ENCODE data around the gene IL1RAPL1. TPM values are rescaled to one million over a fixed set of nuclear protein-coding genes. Genes with fewer than 3 reads are reported as not detected.

Gene IL1RAPL1
- total RNA-seq, 1 donor from 2014 or later, result 0.16 TPM

GRCh38 chrX:29948653-29949052, 1361.4 kb downstream of the IL1RAPL1 start:
- Histone ChIP-seq H3K4me2 (ENCODE audit: low read length) (no peak overlapping the region), H3K4me3 (ENCODE audit: insufficient read depth, low read depth, low read length) (no peak overlapping the region), H3K9ac (ENCODE audit: low read length) (no peak overlapping the region), H3K27me3 (ENCODE audit: insufficient read depth, low read length) (no peaks in the 10 kb centered on the region), H3K4me1 (ENCODE audit: insufficient read depth, low read length) (no peaks in the 10 kb centered on the region), H3K9me3 (ENCODE audit: insufficient read depth, low read depth, low read length) (no peaks in the 10 kb centered on the region), H3K36me3 (ENCODE audit: insufficient read depth, low read length) (no peaks in the 10 kb centered on the region), H4K20me1 (ENCODE audit: insufficient read depth, low read length) (no peaks in the 10 kb centered on the region), H3K27ac (ENCODE audit: low read depth, low read length) (no peak overlapping the region), H3K79me2 (ENCODE audit: insufficient read depth, low read length) (no peaks in the 10 kb centered on the region), H2AFZ (ENCODE audit: low read depth, low read length) (no peak overlapping the region)
- Mint-ChIP-seq H3K36me3 (ENCODE audit: low read depth, unreplicated experiment) (no peaks in the 10 kb centered on the region), H3K4me1 (ENCODE audit: low read depth, unreplicated experiment) (no peaks in the 10 kb centered on the region), H3K27me3 (ENCODE audit: low read depth, unreplicated experiment) (no peaks in the 10 kb centered on the region), H3K4me3 (ENCODE audit: unreplicated experiment) (no peak overlapping the region), H3K9me3 (ENCODE audit: unreplicated experiment) (no peaks in the 10 kb centered on the region), H3K27ac (ENCODE audit: unreplicated experiment) (no peak overlapping the region)
- TF ChIP-seq CTCF (IDR thresholded peaks at IDR 0.05; ENCODE audit: insufficient read depth, low read depth, low read length) (no peak), EZH2 (IDR thresholded peaks at IDR 0.05; ENCODE audit: insufficient read depth, low read length) (no peak)
- DNase-seq (ENCODE audit: low read depth), result peak; percentile 37
- FAIRE-seq, result peak; percentile 60

GRCh38 chrX:29952016-29952415, 1364.8 kb downstream of the IL1RAPL1 start:
- FAIRE-seq (peak; percentile 96), DNase-seq (ENCODE audit: low read depth) (no peak)
- H2AFZ ChIP-seq (ENCODE audit: low read depth, low read length), result no peak overlapping the region
- H3K9me3 ChIP-seq (ENCODE audit: insufficient read depth, low read depth, low read length), result no peaks in the 10 kb centered on the region
- no peak overlapping the region for H3K4me2 ChIP-seq (ENCODE audit: low read length)
- no peak overlapping the region for H3K27ac Mint-ChIP-seq (ENCODE audit: unreplicated experiment)
- no peaks in the 10 kb centered on the region for H3K27me3 Mint-ChIP-seq (ENCODE audit: low read depth, unreplicated experiment)
- H3K27ac ChIP-seq (ENCODE audit: low read depth, low read length), result no peak overlapping the region
- no peak overlapping the region for H3K4me3 Mint-ChIP-seq (ENCODE audit: unreplicated experiment)
- H3K4me3 ChIP-seq (ENCODE audit: insufficient read depth, low read depth, low read length), result no peak overlapping the region
- no peaks in the 10 kb centered on the region for H3K4me1 Mint-ChIP-seq (ENCODE audit: low read depth, unreplicated experiment)
- no peaks in the 10 kb centered on the region for H3K36me3 ChIP-seq (ENCODE audit: insufficient read depth, low read length)
- TF ChIP-seq EZH2 (IDR thresholded peaks at IDR 0.05; ENCODE audit: insufficient read depth, low read length), result no peak
- TF ChIP-seq CTCF (IDR thresholded peaks at IDR 0.05; ENCODE audit: insufficient read depth, low read depth, low read length), result no peak
- no peak overlapping the region for H3K9ac ChIP-seq (ENCODE audit: low read length)
- H4K20me1 ChIP-seq (ENCODE audit: insufficient read depth, low read length), result no peaks in the 10 kb centered on the region
- no peaks in the 10 kb centered on the region for H3K9me3 Mint-ChIP-seq (ENCODE audit: unreplicated experiment)
- no peaks in the 10 kb centered on the region for H3K79me2 ChIP-seq (ENCODE audit: insufficient read depth, low read length)
- no peaks in the 10 kb centered on the region for H3K36me3 Mint-ChIP-seq (ENCODE audit: low read depth, unreplicated experiment)
- H3K27me3 ChIP-seq (ENCODE audit: insufficient read depth, low read length), result no peaks in the 10 kb centered on the region
- no peaks in the 10 kb centered on the region for H3K4me1 ChIP-seq (ENCODE audit: insufficient read depth, low read length)

GRCh38 chrX:29962061-29962460, 1374.8 kb downstream of the IL1RAPL1 start:
- H3K4me1 Mint-ChIP-seq (ENCODE audit: low read depth, unreplicated experiment), result peaks cover 1% of the 10 kb centered on the region
- H3K9me3 Mint-ChIP-seq (ENCODE audit: unreplicated experiment), result no peaks in the 10 kb centered on the region
- no peaks in the 10 kb centered on the region for H3K27me3 ChIP-seq (ENCODE audit: insufficient read depth, low read length)
- FAIRE-seq, result no peak
- H3K4me2 ChIP-seq (ENCODE audit: low read length), result no peak overlapping the region
- no peak overlapping the region for H3K4me3 ChIP-seq (ENCODE audit: insufficient read depth, low read depth, low read length)
- H2AFZ ChIP-seq (ENCODE audit: low read depth, low read length), result no peak overlapping the region
- H3K4me1 ChIP-seq (ENCODE audit: insufficient read depth, low read length), result no peaks in the 10 kb centered on the region
- H3K9me3 ChIP-seq (ENCODE audit: insufficient read depth, low read depth, low read length), result no peaks in the 10 kb centered on the region
- H3K36me3 ChIP-seq (ENCODE audit: insufficient read depth, low read length), result no peaks in the 10 kb centered on the region
- H3K27me3 Mint-ChIP-seq (ENCODE audit: low read depth, unreplicated experiment), result no peaks in the 10 kb centered on the region
- no peaks in the 10 kb centered on the region for H4K20me1 ChIP-seq (ENCODE audit: insufficient read depth, low read length)
- H3K9ac ChIP-seq (ENCODE audit: low read length), result no peak overlapping the region
- DNase-seq (ENCODE audit: low read depth), result no peak
- no peak overlapping the region for H3K27ac Mint-ChIP-seq (ENCODE audit: unreplicated experiment)
- H3K27ac ChIP-seq (ENCODE audit: low read depth, low read length), result no peak overlapping the region
- TF ChIP-seq CTCF (IDR thresholded peaks at IDR 0.05; ENCODE audit: insufficient read depth, low read depth, low read length) (no peak), EZH2 (IDR thresholded peaks at IDR 0.05; ENCODE audit: insufficient read depth, low read length) (no peak)
- H3K36me3 Mint-ChIP-seq (ENCODE audit: low read depth, unreplicated experiment), result no peaks in the 10 kb centered on the region
- no peaks in the 10 kb centered on the region for H3K79me2 ChIP-seq (ENCODE audit: insufficient read depth, low read length)
- H3K4me3 Mint-ChIP-seq (ENCODE audit: unreplicated experiment), result no peak overlapping the region
